Measurements from ENCODE around the gene TEX35. TPM values are rescaled to one million over a fixed set of nuclear protein-coding genes. Genes with fewer than 3 reads are reported as not detected.

Gene TEX35
- total and polyA plus RNA-seq, 9 donors: not detected

GRCh38 chr1:178504286-178504685 lies 8.6 kb upstream of the TEX35 start:
- no peaks in the 10 kb centered on the region for H3K4me1 ChIP-seq (ENCODE audit: insufficient read depth)
- no peaks in the 10 kb centered on the region for H3K9me3 ChIP-seq
- no peak overlapping the region for H3K27ac ChIP-seq
- WGBS, 3 donors: 86 to 94% (median 88%) methylated on average over 4 of the region's 4 CpGs
- no peak for DNase-seq
- intact Hi-C loops (cut with DNase I): loop anchor here in 1 of 4 donors (5.0 kb wide), 1 partner anchor 192 kb away; no protein-coding TSS in a partner anchor
- H3K4me3 ChIP-seq: no peak overlapping the region
- no peaks in the 10 kb centered on the region for H3K36me3 ChIP-seq
- no peaks in the 10 kb centered on the region for H3K27me3 ChIP-seq
- TF ChIP-seq CTCF (IDR thresholded peaks at IDR 0.05) (no peak), EP300 (IDR thresholded peaks at IDR 0.05) (no peak), POLR2A (IDR thresholded peaks at IDR 0.05) (no peak)

- Histone ChIP-seq H3K27ac (no peak overlapping the region), H3K9me3 (no peaks in the 10 kb centered on the region), H3K27me3 (no peaks in the 10 kb centered on the region), H3K4me1 (ENCODE audit: insufficient read depth) (no peaks in the 10 kb centered on the region), H3K36me3 (no peaks in the 10 kb centered on the region), H3K4me3 (no peak overlapping the region)
- TF ChIP-seq EP300 (IDR thresholded peaks at IDR 0.05) (no peak), CTCF (IDR thresholded peaks at IDR 0.05) (no peak)
- DNase-seq: no peak
- WGBS, 3 donors: 93 to 98% (median 95%) methylated on average over 6 of the region's 6 CpGs
- intact Hi-C loops (cut with DNase I): no loop called here
These were observed 6.7 kb upstream of the TEX35 start for GRCh38 chr1:178506177-178506576.

- H3K9me3 ChIP-seq: no peaks in the 10 kb centered on the region
- H3K36me3 ChIP-seq: no peaks in the 10 kb centered on the region
- no peak for TF ChIP-seq EP300 (IDR thresholded peaks at IDR 0.05)
- no peak for TF ChIP-seq POLR2A (IDR thresholded peaks at IDR 0.05)
- TF ChIP-seq CTCF (IDR thresholded peaks at IDR 0.05): no peak
- no peak overlapping the region for H3K27ac ChIP-seq
- 85 to 93% (median 86%) methylated on average over 6 of the region's 6 CpGs for WGBS, 3 donors
- no peak for DNase-seq
- no peaks in the 10 kb centered on the region for H3K4me1 ChIP-seq (ENCODE audit: insufficient read depth)
- no peak overlapping the region for H3K4me3 ChIP-seq
- intact Hi-C loops (cut with DNase I): no loop called here
- H3K27me3 ChIP-seq: no peaks in the 10 kb centered on the region
These were observed 6.2 kb upstream of the TEX35 start for GRCh38 chr1:178506669-178507068.

GRCh38 chr1:178509414-178510007 lies 3.4 kb upstream of the TEX35 start:
- no peaks in the 10 kb centered on the region for H3K9me3 ChIP-seq
- intact Hi-C loops (cut with DNase I): no loop called here
- no peak for TF ChIP-seq CTCF (IDR thresholded peaks at IDR 0.05)
- no peak for TF ChIP-seq EP300 (IDR thresholded peaks at IDR 0.05)
- TF ChIP-seq POLR2A (IDR thresholded peaks at IDR 0.05): no peak
- no peaks in the 10 kb centered on the region for H3K36me3 ChIP-seq
- no peaks in the 10 kb centered on the region for H3K27me3 ChIP-seq
- 46 to 51% (median 47%) methylated on average over 5 of the region's 5 CpGs for WGBS, 3 donors
- no peak for DNase-seq
- no peaks in the 10 kb centered on the region for H3K4me1 ChIP-seq (ENCODE audit: insufficient read depth)
- H3K4me3 ChIP-seq: no peak overlapping the region
- H3K27ac ChIP-seq: no peak overlapping the region

Measured in ovary (tissue), 9 donors.